ENCODE results near the gene WDR44. TPM values are rescaled to one million over a fixed set of nuclear protein-coding genes. Genes with fewer than 3 reads are reported as not detected.

The WDR44 gene
- total and polyA plus RNA-seq, 2 of the 4 experiments (the other 2 are of a cell fraction) = 10.0 to 11.8 TPM

GRCh38 chrX:118355225-118355920 lies 9.5 kb downstream of the WDR44 start:
- Histone ChIP-seq H3K4me2 (ENCODE audit: low read depth, low read length) (no peak overlapping the region), H2BK5ac (ENCODE audit: low read depth, low read length, poor library complexity, severe bottlenecking) (no peak overlapping the region), H3K4ac (ENCODE audit: low read depth, low read length) (no peak overlapping the region), H2AFZ (replicated peaks; ENCODE audit: low read length, poor library complexity) (no peak overlapping the region), H2AK5ac (ENCODE audit: low read depth, low read length) (no peak overlapping the region), H2BK15ac (ENCODE audit: low read depth, low read length) (no peak overlapping the region), H3K9ac (ENCODE audit: low read depth, low read length) (no peak overlapping the region), H3K27ac (ENCODE audit: insufficient read depth, low read length) (no peak overlapping the region), H3K27me3 (ENCODE audit: control insufficient read depth, insufficient read depth, low read length) (no peaks in the 10 kb centered on the region), H3K14ac (replicated peaks; ENCODE audit: low read depth, low read length) (no peak overlapping the region), H3K4me3 (ENCODE audit: insufficient read depth, low read depth, low read length) (no peak overlapping the region), H3K79me1 (ENCODE audit: low read depth in 1 of 2, low read length in 2 of 2) (peaks cover 0 to 10% of the 10 kb centered on the region in 2 experiments; a peak in 2 of 4 replicates), H3K9me1 (ENCODE audit: insufficient read depth, low read length) (0 out of 2 replicates have a peak, but pooled peaks cover 6% of the 10 kb centered on the region), H3K18ac (ENCODE audit: low read depth, low read length) (no peak overlapping the region), H3K9me3 (ENCODE audit: control insufficient read depth, insufficient read depth, low read length) (no peaks in the 10 kb centered on the region), H2BK20ac (ENCODE audit: low read depth, low read length) (no peak overlapping the region), H2BK120ac (ENCODE audit: low read depth, low read length) (no peak overlapping the region), H4K8ac (ENCODE audit: low read depth in 2 of 2, low read length in 2 of 2) (no peak overlapping the region), H2AK9ac (replicated peaks; ENCODE audit: low read depth, low read length, poor library complexity) (no peak overlapping the region), H3K36me3 (ENCODE audit: control insufficient read depth, insufficient read depth, low read length) (no peaks in the 10 kb centered on the region), H4K5ac (ENCODE audit: low read depth, low read length) (no peak overlapping the region), H3K23ac (ENCODE audit: low read depth, low read length) (no peak overlapping the region), H3K56ac (ENCODE audit: extremely low read depth, insufficient read depth, low read length) (no peak overlapping the region), H4K91ac (ENCODE audit: insufficient read depth, low read depth, low read length) (no peak overlapping the region), H3K4me1 (ENCODE audit: control insufficient read depth, insufficient read depth, low read length) (peaks cover 8% of the 10 kb centered on the region), H4K20me1 (ENCODE audit: insufficient read depth, low read length) (peaks cover 29% of the 10 kb centered on the region)
- intact Hi-C loops (cut with micrococcal nuclease) = no loop called here
- no TSS peak for BruUV-seq (replicated peaks)
- no CpG with 5 or more reads among the region's 2 CpGs for WGBS, 2 experiments (ENCODE audit: extremely low coverage in 2 of 2, insufficient read length in 1 of 2)
- ChIA-PET POLR2A (ENCODE audit: unreplicated experiment) (no interaction called here), CTCF (interaction anchor here (0.6 kb wide), 1 partner anchor 32 kb away, joined by 3 read pairs; no protein-coding TSS in a partner anchor)
- ATAC-seq (ENCODE audit: low read depth) = no peak
- dilution Hi-C loops (cut with HindIII; ENCODE audit: low sequenced_read_pairs, unreplicated experiment) = no loop called here
- in situ Hi-C loops (cut with MboI; ENCODE audit: low sequenced_read_pairs) = no loop called here
- TF ChIP-seq MAFK (IDR thresholded peaks at IDR 0.05; ENCODE audit: low read depth, low read length) (no peak), NFE2L2 (IDR thresholded peaks at IDR 0.05; ENCODE audit: low read depth, low read length) (no peak), CTCF (conservative IDR thresholded peaks at IDR 0.05; ENCODE audit: low read depth, low read length) (no peak), CEBPB (IDR thresholded peaks at IDR 0.05; ENCODE audit: low read depth, low read length) (no peak), CHD1 (IDR thresholded peaks at IDR 0.05; ENCODE audit: low read depth, low read length) (no peak), RAD21 (IDR thresholded peaks at IDR 0.05; ENCODE audit: low read length) (no peak), FOS (IDR thresholded peaks at IDR 0.05; ENCODE audit: low read depth, low read length) (no peak), USF2 (IDR thresholded peaks at IDR 0.05; ENCODE audit: low read depth, low read length) (no peak), BHLHE40 (IDR thresholded peaks at IDR 0.05; ENCODE audit: low read depth, low read length) (no peak), POLR2A (IDR thresholded peaks at IDR 0.05; ENCODE audit: low read depth, low read length) (no peak), RFX5 (IDR thresholded peaks at IDR 0.05; ENCODE audit: low read depth, low read length) (no peak), MXI1 (IDR thresholded peaks at IDR 0.05; ENCODE audit: borderline replicate concordance, low read depth, low read length) (no peak)
- DNase-seq = no peak

Measured in IMR-90 (cell line).